ENCODE data around the gene IP6K1. TPM values are rescaled to one million over a fixed set of nuclear protein-coding genes. Genes with fewer than 3 reads are reported as not detected.
"Not testable (repeated sequence)": the region's sequence is repeated elsewhere in the genome, so short reads cannot be mapped to it uniquely, and the experiment has no call there.

Gene IP6K1
- 39.8 TPM for polyA plus RNA-seq (2012; ENCODE audit: insufficient read depth, insufficient read length)

DNA sequence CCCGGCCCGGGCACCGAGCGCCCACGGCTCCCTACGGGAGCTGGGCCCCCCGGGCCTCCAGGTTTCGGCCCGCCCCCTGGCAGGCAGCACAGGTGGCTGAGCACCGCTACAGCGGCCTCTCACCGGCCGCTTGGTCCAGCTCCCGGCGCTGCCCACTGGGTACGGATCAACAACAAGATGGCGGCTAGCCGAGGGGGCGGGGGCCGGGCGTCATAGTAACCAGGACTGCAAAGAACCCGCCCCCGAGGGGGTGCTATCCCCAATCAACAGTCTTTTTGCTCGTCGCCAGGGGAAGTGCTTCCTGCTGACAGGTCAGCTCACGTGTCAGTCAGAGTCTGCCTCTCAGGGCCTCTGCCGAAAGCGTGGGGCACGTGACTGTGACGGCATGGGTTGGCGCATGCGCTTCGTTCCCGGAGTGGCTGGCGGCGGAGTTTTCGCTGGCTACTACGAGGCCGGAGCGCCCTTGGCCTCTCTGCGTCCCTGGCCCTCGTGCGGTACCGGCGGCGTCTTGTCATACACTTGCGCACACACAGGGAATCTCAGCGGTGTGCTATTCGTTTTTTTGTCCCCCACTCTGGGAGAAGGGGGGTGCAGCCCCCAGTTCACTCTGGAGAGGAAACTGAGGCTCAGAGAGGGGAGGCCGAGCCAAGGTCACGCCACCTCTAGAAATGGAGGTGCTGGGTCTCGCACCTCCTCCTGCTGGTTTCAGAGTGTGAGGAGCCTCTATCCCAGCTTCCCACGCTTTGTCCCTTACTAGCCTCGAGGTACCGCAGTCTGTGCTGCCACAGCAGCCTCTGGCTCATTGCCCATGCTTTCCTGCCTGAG lies at the start of gene IP6K1:
IP6K1 (minus strand) TSS at position 186 of the 825 bp plus-strand sequence. CDS start 38,502 bp downstream, outside the sequence.
- peak; percentile 100 for DNase-seq (ENCODE audit: low read depth, low spot score)
- peak within 1 kb of the TSS; percentile 91 for H3K4me3 ChIP-seq (ENCODE audit: low read length)

DNA sequence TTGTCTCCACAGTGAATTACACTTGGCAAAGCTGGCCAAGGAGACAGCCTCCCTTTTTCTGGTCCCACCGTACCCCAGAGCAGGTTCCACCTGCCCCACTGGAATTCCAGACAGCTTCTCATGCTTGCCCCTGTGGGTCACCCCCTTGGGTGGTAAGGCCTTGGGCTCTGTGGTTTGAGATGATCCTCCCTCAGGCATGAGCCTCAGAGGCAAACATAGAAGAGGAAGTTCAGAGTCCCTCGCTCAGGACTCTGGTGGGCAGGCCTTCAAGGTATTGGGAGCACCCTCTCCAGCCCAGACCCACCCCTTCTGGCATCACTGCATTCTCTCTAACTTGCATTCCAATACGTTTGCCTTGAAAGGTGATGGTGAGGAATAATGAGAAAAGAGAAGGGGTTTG lies 45.0 kb upstream of the IP6K1 start:
- H3K4me3 ChIP-seq (ENCODE audit: low read length): no peak overlapping the region
- DNase-seq (ENCODE audit: low read depth, low spot score): no peak

DNA sequence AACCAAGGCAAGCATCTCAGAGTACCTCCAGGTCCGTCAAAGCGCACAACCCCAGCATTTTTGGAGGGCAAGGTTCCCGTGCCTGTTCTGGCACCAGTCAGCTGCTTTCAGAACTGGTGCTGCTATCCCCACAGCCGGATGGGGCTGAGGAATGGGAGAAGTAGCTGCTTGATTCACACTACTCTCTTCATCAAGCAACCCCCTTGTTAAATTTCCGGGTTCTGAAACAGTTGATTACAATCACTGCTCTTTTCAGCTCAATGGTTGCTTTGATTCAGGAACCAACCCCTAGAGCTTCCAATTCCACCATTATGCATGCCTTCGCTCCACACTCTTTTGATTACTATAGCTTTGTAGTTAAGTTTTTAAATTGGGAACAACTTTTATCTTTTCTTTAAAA lies 39.7 kb upstream of the IP6K1 start:
- no peak overlapping the region for H3K4me3 ChIP-seq (ENCODE audit: low read length)

DNA sequence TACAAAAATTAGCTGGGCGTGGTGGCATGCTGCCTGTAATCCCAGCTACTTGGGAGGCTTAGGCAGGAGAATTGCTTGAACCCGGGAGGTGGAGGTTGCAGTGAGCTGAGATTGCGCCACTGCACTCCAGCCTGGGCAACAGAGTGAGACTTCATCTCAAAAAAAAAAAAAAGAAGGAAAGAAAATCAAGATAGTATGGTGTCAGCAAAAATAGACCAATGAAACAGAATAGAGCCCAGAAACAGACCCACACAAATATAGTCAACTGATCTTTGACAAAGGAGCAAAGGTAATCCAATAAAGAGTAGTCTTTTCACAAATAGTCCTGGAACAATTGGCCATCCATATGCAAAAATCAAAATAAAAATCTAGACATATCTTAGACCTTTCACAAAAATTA lies 36.8 kb upstream of the IP6K1 start:
- DNase-seq (ENCODE audit: low read depth, low spot score); H3K4me3 ChIP-seq (ENCODE audit: low read length): not testable (repeated sequence)

More for the DNA sequence above, 39.7 kb upstream of the IP6K1 start:
- no peak for DNase-seq (ENCODE audit: low read depth, low spot score)

DNA sequence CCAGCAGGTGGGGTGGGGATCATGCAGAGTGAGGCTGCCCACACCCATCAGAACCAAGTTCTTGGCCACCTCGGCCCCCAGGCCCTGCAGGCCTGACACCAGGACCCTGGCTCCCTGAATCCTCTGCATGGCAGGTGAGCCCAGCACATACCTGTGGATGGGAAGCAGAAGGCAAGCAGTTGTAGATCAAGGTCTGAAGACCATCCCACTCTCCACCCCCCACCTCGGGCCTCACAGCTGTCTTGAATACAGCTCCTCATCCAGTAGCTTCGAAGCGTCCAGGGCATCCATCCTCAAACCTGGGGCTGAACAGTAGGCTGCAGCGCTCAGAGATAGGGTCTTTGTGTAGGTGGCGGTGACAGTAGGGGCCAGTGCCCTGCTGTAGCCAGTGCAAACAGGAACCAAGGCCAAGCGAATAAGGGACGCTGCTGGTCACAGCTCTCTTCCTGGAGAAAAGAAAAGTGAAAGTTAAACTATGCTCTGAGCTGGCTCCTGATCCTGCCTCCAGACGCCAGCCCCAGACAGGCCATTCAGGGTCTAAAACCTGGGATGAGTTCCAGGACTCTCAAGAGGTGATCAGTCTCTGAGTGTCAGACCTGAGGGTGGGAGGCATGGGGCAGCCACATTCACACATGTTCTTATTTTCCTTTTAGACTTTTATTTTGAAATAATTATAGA lies 27.3 kb upstream of the IP6K1 start, which contains the start of gene UBA7:
UBA7 (minus strand) TSS at position 457 of the 678 bp plus-strand sequence; CDS start at position 291, 166 bp downstream.
- no peak for DNase-seq (ENCODE audit: low read depth, low spot score)

DNA sequence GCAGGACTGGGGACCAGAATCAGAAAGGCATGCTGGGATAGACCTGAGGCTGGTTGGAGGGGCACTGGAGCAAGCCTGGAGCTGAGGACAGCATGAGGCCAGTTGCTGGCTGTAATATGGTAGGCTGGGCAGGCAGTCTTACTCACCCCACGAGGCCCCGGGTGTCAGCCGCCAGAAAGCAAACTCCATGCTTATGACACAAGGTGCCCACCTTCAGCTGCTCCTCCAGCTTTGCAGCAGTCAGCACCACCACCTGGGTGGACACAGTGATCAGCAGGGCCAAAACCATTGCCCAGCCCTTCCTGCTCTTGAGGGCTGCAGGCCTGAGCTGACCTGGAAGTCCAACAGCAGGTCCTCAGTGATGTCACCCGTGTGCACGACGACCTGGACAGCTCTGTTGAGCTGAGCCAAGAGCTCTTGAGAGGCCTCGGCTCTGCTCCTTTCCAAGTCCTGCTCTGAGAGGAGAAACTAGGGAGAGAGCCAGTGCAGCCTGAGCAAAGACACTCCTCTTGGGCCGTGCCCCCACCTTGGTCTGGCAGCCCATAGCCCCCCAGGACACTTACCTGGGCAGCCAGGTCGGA lies 26.7 kb upstream of the IP6K1 start:
- DNase-seq (ENCODE audit: low read depth, low spot score): no peak
- H3K4me3 ChIP-seq (ENCODE audit: low read length): no peak overlapping the region

More for the DNA sequence above, 27.3 kb upstream of the IP6K1 start, which contains the start of gene UBA7:
- H3K4me3 ChIP-seq (ENCODE audit: low read length): peak within 1 kb of the TSS; percentile 34

DNA sequence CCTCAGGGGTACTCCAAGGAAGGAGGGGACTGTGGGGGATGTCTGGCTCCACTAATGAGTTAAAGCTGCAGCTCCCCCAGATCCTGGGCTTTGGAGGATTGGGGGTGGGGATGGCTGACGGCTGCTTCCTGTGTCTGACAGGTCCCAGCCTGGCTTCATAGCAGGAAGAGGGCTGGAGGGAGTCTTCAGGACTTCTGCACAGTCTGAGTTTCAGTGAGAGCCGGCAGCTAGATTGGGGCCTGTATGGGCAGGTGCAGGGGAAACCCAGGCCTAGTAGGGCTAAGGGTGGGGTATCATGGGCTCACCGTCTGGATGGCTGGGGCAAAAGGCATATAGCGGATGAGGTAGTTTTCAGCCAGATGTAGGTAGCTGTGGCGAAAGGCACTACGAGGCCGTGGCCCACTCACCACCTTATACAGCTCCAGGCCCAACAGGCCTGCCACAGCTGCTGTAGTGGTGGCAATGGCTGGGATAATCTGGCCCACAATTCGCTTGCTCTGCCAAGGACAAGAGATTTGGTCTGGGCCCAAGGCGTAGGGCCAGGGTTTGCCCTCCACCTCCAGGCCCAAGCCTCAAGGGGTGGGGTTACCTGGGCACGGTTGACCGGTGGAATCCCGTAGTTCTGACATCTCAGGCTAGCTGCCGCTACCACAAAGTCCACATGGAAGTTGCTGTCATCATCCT lies 21.2 kb upstream of the IP6K1 start:
- H3K4me3 ChIP-seq (ENCODE audit: low read length): no peak overlapping the region
- DNase-seq (ENCODE audit: low read depth, low spot score): no peak

DNA sequence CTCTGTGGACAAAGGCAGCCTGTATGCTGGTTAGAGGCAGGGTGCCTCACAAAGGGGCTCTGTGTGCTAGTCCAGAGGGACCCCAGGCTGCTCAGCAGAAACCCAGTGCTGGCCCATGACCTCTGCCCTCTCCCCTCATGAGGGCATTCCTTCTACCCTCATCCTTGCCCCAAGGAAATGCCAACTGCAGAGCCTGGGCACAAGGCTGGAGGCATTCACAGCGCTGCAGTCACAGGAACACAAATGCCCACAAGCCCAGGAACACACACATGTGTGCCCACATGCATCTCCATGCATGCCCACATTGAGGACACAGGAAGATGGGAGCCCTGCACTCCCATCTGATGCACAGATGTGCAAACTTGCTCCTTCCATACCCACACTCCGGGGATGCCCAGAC lies 20.5 kb upstream of the IP6K1 start:
- peak overlapping the region; percentile 17 for H3K4me3 ChIP-seq (ENCODE audit: low read length)

DNA sequence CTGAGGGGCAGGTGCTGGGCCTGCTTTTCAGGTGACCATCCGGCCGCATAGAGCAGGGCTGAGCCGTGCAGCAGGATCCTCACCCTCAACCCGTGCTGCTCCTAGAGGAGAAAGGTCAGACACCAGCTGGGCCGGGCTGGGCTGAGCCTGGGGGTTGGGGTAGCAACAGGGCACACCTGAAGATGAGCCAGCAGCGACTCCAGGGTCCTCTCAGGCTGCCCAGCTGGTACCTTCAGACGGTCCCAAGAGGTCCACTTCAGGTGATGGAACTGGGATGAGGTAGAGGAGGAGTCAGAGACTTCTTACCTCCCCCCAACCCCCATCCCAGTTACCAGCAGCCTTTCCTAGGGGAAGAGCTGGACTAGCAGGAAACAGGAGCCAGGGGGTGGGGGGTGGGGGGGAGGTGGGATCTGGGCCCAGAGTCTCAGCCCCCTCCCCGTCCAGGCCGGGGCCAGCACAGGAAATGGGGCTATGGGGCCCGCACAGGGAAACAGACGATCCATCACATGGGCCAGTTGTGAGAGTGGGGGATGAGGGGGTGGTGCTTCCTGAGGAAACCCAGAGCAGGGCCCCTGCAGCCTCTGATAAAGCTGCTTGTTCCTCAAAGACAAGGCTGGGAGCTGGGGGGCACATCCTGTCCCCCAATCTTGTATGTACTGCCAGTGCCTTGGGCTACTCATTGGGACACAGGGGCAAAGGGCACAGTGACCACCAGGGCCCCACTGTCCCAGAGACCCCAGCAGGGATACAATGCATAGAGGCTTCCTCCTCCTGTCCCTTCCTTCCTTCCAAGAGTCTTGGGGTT lies 19.8 kb upstream of the IP6K1 start:
- peak overlapping the region; percentile 17 for H3K4me3 ChIP-seq (ENCODE audit: low read length)
- peak; percentile 75 for DNase-seq (ENCODE audit: low read depth, low spot score)

More for the DNA sequence above, 20.5 kb upstream of the IP6K1 start:
- DNase-seq (ENCODE audit: low read depth, low spot score): no peak

DNA sequence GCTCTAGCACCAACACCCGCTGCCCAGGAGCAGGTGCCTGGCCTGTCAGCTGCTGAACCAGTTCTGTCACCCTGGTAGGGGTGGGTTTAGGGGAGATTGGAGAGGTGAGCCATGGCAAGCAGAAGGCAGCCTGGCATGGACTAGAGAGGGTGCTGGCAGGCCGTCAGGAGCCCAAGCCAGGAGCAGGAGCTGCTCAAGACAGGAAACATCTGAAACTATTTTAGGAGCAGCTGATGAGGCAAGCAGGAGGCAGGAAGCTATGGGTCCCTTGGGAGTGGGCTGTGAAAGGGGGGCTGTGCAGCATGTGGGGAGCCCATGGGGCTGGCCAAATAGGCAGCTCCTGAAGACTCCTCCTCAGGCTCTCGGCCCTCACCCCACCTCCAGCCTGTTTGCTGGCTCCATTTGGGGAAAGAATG lies 19.0 kb upstream of the IP6K1 start:
- no peak overlapping the region for H3K4me3 ChIP-seq (ENCODE audit: low read length)
- no peak for DNase-seq (ENCODE audit: low read depth, low spot score)

DNA sequence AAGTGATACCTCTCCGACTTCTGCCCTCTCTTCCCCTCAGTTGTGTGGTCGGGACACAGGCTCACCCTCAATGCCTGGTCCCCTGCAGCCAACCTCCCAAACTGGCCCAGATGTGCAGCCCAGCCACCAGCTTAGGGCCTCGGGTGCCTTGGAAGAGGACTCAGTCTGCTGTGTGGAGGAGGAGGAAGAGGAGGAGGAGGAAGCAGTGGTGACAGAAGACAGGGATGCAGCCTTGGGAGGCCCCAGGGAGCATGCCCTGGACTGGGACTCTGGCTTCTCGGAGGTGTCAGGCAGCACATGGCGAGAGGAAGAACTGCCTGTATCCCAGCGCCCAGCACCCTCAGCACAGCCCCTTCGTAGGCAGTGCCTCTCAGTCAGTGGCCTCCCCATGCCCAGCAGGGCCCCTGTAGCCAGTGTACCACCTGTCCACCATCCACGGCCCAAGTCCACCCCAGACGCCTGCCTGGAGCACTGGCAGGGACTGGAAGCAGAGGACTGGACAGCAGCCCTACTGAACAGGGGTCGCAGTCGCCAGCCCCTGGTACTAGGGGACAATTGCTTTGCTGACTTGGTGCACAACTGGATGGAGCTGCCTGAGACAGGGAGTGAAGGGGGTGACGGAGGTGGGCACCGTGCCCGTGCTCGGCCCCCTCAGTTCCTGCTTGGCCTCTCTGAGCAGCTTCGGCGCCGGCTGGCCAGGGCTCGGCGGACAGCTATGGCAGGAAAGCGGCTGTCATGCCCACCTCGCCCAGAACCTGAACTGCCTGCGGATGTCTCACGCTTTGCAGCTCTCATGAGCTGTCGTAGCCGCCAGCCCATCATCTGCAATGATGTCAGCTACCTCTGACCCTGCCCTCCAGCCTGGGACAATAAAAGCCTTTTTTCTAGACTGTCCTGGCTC lies 18.0 kb upstream of the IP6K1 start:
- no peak for DNase-seq (ENCODE audit: low read depth, low spot score)
- peak overlapping the region; percentile 83 for H3K4me3 ChIP-seq (ENCODE audit: low read length)

DNA sequence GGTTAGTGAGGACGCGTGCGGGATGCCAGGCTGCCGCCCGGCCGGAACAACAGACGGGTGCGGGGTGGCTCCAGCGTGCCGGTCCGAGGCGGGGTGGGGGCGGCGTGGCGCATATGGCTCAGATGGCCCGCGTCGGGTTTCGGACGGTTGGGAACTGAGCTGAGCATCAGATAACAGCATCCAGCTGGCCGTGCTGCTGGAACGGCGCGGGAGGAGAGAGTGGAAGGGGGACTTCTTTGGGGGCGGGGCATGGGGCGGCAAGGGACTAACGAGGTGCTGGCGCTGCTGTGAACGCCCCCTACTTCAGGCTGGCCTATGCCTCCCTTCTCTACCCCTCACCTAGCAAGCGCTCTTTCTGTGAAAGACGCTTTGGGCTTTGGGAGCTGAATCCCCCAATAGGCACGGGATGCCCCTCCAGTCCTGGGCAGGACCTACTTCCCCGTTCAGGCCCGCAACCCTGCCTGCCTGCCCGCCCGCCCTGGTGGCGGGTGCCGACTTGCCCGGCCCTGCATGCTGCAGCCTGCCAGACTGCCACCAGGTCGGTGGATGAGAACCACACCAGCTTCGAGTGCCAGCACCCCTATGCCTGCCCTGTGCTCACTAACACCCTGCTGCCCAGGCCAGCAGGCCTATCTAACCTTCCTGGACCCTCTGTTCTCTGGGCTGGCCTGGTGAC lies 17.3 kb upstream of the IP6K1 start:
- H3K4me3 ChIP-seq (ENCODE audit: low read length): peak overlapping the region; percentile 83
- DNase-seq (ENCODE audit: low read depth, low spot score): no peak

DNA sequence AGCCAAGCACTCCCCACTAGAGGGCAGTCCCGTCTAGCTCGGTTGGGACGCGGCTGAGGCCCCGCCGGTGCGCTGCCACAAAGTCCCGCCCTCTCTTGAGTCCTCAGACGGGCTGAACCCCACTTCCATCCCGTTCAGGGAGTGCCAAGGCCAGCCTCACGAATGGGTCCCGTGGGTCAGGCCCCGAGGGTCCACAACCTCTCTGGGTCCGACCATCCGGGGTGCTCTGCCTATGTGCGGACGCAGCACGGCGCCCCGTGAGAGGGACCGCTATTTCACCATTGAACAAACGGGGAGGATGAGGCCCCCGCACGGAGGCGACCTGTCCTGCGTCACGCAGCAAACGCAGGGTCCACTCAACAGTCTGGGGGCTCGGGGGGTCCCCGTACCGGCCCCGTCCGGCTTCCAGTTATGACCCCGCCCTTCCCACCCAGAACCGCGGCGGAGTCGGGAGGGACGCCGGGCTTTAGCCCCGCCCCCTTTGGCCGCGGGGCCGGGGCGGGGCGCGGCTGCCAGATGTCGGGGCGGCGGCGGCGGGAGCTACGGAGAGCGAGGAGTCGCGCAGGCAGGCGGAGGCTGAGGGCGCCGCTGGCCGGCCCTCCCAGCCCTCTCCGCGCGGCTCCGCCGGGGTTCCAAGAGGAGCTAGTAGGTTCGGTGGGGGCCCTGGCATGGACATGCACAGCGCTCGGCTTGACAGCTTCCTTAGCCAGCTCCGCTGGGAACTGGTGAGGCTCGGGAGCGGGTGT lies 16.6 kb upstream of the IP6K1 start, which contains the start of gene INKA1:
INKA1 (plus strand) TSS at position 543 of the 746 bp plus-strand sequence; CDS start at position 675, 132 bp downstream.
- peak; percentile 77 for DNase-seq (ENCODE audit: low read depth, low spot score)
- peak within 1 kb of the TSS; percentile 83 for H3K4me3 ChIP-seq (ENCODE audit: low read length)

DNA sequence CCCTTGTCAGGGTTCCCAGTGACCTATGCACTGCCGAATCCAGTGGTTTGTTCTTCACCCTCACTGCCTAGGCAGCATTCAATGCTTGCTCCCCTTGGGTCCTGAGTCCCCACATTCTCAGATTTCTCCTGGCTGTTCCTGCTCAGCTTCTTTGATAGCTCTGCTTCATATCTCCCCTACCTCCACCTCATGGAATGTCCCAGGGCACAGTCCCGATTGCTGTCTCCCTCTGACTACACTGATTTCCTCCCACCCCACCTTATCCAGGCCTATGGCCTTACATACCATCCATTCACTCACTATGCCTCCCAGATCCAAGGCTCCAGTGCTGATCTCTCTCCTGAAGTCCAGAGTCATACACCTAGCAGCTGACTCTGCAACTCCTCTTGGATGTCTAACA lies 14.8 kb upstream of the IP6K1 start:
- no peak for DNase-seq (ENCODE audit: low read depth, low spot score)
- no peak overlapping the region for H3K4me3 ChIP-seq (ENCODE audit: low read length)

DNA sequence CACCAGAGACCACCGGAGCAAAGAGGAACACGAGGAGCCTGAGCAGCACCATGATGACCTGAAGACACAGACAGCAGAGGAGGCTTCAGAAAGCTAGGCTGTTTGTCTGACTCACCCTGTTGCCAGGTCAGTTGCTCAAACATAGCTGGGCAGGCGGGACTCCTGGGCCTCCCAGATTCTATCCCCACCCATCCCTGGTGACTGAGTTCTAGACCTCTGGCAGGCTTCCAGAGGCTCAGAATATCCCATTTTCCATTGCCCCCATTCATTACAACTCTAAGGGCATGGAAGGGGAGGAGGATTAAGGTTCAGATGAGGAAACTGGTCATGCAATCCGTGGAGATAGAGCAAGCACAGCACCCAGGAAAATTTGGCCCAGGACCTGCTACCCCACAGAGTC lies 13.4 kb upstream of the IP6K1 start, which contains the start of gene CDHR4:
CDHR4 (minus strand) TSS at position 113 of the 400 bp plus-strand sequence; CDS start at position 52, 61 bp downstream.
- no peak within 1 kb of the TSS for H3K4me3 ChIP-seq (ENCODE audit: low read length)
- no peak for DNase-seq (ENCODE audit: low read depth, low spot score)

DNA sequence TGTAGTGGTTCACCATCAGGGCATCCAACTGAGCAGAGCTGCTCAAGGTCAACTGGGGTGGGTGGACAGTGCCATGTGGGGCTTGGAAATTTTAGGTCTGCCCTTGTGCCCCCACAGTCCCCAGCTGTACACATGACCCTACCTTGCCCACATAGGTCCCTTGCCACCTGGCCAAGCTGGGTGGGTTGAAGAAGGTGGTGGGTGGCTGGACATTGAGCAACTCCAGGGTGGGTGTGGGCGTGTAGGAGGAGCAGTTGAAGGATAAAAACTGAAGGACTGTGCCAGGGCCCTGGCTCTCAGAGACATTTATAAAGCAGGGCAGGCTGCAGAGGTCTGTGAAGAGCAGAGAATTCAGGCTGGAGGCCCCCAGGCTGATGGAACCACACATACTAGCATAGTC lies 12.8 kb upstream of the IP6K1 start:
- H3K4me3 ChIP-seq (ENCODE audit: low read length): no peak overlapping the region
- DNase-seq (ENCODE audit: low read depth, low spot score): no peak
